Endothelial cell of umbilical vein (primary cell): Measurements from ENCODE around the gene LRCH3.

ENCODE experiments used
- POLR2A ChIP-seq: IDR thresholded peaks from 2 replicates; pipeline ENCODE4 v1.6.1; 2012; ENCODE audit warnings: low read depth, mild to moderate bottlenecking, control low read depth, low read length
- POLR2AphosphoS5 ChIP-seq: IDR thresholded peaks from 2 replicates; pipeline ENCODE4 v1.6.1; 2012; ENCODE audit warnings: low read depth, mild to moderate bottlenecking, control low read depth, low read length, moderate library complexity; ENCODE audit not compliant: insufficient read depth
- TF ChIP-seq, protein P1 (sequence below), 2 donors: IDR thresholded peaks; 1 replicate in 1 of 2; 2 replicates in 1 of 2; pipeline ENCODE4 v1.5.1; 2011; ENCODE audit warnings: low read length in 2 of 2, mild to moderate bottlenecking in 2 of 2, moderate library complexity in 2 of 2, control low read depth in 1 of 2, inconsistent platforms in 1 of 2, low read depth in 1 of 2; ENCODE audit not compliant: insufficient read depth in 1 of 2; ENCODE audit errors: extremely low read depth in 1 of 2

DNA sequence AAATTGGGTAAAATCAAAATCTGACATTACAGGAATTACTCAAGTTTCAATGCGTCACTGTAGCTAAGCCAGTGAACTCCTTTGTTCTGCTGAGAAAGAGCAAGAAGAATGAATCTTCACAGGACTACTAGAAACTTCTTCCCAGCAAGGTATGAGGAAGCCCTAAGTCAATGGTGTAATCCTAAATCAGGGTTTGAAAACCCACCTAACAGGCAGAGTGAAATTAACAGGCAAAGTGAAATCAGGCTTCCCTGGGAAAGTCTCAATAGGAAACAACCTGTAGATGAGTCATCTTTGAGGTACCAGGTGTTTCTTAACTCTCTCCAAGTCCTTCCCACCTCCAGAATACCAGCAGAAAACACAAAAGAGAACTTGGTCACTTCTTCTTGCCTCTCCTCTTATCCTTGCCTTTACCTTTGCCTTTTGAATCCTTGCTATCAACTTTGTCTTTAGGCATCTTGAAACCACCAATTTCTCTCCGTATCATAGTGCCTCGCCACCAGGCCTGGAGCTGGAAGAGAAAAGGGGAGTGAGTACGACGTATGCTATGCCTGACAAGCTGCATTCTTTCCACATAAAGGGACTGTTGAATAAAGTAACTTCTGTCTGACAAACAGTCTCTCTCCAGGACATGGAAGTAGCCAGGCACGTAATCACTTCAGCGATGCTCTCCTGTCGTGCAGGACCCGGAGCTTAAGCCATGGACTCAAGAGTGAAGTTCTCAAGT, 98.3 kb downstream of the LRCH3 start:
- TF ChIP-seq POLR2A = no peak
- TF ChIP-seq, protein P1, sequence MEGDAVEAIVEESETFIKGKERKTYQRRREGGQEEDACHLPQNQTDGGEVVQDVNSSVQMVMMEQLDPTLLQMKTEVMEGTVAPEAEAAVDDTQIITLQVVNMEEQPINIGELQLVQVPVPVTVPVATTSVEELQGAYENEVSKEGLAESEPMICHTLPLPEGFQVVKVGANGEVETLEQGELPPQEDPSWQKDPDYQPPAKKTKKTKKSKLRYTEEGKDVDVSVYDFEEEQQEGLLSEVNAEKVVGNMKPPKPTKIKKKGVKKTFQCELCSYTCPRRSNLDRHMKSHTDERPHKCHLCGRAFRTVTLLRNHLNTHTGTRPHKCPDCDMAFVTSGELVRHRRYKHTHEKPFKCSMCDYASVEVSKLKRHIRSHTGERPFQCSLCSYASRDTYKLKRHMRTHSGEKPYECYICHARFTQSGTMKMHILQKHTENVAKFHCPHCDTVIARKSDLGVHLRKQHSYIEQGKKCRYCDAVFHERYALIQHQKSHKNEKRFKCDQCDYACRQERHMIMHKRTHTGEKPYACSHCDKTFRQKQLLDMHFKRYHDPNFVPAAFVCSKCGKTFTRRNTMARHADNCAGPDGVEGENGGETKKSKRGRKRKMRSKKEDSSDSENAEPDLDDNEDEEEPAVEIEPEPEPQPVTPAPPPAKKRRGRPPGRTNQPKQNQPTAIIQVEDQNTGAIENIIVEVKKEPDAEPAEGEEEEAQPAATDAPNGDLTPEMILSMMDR (IDR thresholded peaks at IDR 0.05; ENCODE audit: extremely low read depth in 1 of 2, insufficient read depth in 1 of 2, low read depth in 1 of 2, low read length in 2 of 2) = no peak
- no peak for TF ChIP-seq POLR2AphosphoS5
